Measurements from ENCODE around the gene CFL1. TPM values are rescaled to one million over a fixed set of nuclear protein-coding genes. Genes with fewer than 3 reads are reported as not detected.

CFL1 gene
- total RNA-seq, 4 donors from 2014 or later: 485 to 798 (median 586) TPM

DNA sequence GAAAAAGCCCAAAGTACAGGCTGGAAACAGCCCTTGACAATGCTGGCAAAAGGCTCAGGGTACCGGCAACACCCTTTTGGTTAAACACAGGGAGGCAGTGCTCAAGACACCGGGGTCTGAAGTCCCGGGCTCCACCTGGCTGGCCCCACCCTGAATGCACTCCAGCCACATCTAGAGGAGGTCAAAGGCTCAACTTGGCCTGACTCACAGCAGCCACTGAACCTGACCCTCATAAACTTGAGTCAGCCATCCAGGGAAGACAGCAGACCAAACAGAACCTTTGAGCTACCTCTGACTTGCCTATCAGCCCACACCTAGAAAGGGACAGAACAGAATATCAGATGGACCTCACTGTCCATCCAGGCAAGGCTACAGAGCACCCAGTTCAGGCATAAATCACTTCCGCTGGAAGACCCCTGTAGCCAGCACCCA lies 3.8 kb downstream of the CFL1 start:
- TF ChIP-seq, protein P1, sequence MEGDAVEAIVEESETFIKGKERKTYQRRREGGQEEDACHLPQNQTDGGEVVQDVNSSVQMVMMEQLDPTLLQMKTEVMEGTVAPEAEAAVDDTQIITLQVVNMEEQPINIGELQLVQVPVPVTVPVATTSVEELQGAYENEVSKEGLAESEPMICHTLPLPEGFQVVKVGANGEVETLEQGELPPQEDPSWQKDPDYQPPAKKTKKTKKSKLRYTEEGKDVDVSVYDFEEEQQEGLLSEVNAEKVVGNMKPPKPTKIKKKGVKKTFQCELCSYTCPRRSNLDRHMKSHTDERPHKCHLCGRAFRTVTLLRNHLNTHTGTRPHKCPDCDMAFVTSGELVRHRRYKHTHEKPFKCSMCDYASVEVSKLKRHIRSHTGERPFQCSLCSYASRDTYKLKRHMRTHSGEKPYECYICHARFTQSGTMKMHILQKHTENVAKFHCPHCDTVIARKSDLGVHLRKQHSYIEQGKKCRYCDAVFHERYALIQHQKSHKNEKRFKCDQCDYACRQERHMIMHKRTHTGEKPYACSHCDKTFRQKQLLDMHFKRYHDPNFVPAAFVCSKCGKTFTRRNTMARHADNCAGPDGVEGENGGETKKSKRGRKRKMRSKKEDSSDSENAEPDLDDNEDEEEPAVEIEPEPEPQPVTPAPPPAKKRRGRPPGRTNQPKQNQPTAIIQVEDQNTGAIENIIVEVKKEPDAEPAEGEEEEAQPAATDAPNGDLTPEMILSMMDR (IDR thresholded peaks at IDR 0.05): no peak
- ATAC-seq (ENCODE audit: low FRiP score) (no peak), DNase-seq (ENCODE audit: low spot score) (no peak)

DNA sequence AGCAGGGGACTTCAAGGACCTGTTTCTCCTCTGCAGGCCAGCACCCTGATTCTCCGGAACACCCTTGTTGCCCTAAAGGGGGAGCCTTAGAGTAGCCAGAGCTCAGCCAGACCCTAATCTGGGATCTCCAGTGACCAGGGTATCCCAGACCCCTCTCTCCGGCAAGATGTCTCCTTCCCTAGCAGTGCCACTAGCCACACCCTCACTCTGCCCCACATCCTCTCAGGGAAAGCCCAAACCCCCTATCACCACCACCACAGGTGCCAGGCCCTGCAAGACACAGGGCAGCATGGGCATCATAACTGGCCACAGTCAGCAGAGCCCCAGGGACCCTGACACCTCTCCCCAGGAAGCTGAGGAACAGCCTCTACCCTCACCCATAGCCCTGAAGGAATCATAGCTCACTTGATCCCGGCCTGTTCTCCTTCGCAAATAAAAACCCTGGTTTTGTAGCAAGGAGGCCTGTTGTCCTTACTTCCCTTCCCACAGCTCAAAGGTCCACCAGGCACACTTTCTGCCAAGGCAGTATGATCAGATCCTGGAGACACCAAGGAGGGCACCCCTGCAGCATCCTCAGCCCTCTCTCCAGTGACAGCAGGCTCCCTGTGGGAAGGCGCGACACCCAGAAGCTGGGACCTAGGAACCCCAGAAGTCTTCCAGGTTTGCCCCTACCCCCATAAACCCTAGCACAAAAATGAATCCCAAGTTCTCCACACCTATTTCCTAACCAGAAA lies 4.6 kb downstream of the CFL1 start:
- TF ChIP-seq, protein P1 (IDR thresholded peaks at IDR 0.05): no peak
- no peak for ATAC-seq (ENCODE audit: low FRiP score)

DNA sequence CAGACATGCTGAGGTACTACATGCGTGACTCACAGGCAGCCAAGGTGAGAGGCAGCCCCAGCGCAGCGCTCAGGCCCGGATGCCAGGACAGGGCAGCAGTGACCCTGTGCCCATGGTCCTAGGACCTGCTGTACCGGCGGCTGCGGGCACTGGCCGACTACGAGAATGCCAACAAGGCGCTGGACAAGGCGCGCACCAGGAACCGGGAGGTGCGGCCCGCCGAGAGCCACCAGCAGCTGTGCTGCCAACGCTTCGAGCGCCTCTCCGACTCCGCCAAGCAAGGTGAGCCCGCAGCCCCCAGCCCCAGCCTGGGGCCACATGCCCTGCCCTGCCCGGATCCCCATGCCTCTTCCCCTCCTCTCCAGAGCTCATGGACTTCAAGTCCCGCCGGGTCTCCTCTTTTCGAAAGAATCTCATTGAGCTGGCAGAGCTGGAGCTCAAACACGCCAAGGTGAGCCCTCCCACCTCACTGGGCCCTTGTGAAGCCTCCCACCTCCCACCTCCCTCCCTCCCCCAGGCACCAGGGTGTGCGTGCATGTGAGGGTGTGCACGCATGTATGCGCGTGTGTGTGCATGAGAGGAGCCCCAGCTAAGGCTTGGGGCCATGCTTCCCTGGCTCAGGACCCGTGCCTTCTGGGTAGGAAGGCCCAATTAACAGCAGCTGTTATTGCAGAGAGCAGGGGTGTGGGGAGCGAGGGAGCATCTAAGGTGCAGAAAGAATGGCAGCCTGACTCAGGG lies 5.3 kb downstream of the CFL1 start:
- DNase-seq (ENCODE audit: low spot score) (no peak), ATAC-seq (ENCODE audit: low FRiP score) (no peak)
- TF ChIP-seq, protein P1 (IDR thresholded peaks at IDR 0.05): no peak

More for the DNA sequence above, 4.6 kb downstream of the CFL1 start:
- no peak for DNase-seq (ENCODE audit: low spot score)

DNA sequence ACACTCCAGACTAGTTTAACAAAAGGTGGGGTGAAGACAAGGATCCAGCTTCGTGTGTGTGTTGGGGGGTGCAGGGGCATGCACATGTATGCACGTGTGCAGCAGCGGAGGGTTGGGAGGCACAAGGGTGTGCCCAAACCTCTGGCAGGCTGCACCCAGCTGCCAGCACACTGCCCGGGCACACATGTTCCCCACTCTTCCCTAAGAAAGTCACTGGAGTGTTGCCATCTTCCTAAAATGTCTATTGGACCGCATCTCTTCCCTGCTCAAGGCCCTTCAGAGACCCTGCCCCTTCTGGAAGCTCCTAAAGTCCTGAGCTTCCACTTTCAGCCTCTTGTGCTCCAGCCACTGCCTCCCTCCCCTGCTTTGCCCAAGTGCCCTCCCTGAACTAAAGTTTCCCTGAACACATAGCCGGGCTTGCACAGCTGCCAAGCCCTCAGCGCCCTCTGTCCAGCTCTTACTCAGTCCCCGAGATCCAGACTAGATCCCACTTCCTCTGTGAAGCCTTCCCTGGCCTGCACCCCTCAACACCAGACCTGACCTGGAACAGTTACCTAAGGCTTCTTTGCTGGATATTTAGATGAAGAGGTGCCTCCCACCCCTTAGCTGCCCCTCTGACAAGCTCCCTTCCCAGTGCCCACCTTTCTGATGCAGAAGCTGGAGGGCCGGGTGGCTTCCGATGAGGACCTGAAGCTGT lies 6.0 kb downstream of the CFL1 start:
- ATAC-seq (ENCODE audit: low FRiP score): no peak
- TF ChIP-seq, protein P1 (IDR thresholded peaks at IDR 0.05): no peak
- no peak for DNase-seq (ENCODE audit: low spot score)

DNA sequence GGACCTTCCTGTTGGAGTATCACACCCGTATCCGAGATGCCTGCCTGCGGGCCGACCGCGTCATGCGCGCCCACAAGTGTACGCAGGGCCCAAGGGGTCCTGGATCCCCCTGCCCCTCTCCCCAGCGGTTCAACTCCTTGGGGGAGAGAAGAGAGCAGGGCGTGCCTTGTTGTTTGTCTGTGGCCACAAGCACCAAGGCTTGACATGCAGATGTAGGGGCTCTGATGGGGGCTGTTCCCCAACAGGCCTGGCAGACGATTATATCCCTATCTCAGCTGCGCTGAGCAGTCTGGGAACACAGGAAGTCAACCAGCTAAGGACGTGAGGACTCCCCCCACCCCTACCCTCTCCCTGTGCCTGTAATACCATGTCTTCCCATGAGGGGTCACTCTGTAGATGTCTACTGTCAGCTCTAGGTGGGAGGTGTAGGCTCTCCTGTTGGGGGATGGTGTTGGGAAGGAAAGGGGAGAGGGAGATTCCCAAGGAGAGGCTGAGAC lies 6.8 kb downstream of the CFL1 start:
- TF ChIP-seq, protein P1 (IDR thresholded peaks at IDR 0.05): no peak
- ATAC-seq (ENCODE audit: low FRiP score) (no peak), DNase-seq (ENCODE audit: low spot score) (no peak)

DNA sequence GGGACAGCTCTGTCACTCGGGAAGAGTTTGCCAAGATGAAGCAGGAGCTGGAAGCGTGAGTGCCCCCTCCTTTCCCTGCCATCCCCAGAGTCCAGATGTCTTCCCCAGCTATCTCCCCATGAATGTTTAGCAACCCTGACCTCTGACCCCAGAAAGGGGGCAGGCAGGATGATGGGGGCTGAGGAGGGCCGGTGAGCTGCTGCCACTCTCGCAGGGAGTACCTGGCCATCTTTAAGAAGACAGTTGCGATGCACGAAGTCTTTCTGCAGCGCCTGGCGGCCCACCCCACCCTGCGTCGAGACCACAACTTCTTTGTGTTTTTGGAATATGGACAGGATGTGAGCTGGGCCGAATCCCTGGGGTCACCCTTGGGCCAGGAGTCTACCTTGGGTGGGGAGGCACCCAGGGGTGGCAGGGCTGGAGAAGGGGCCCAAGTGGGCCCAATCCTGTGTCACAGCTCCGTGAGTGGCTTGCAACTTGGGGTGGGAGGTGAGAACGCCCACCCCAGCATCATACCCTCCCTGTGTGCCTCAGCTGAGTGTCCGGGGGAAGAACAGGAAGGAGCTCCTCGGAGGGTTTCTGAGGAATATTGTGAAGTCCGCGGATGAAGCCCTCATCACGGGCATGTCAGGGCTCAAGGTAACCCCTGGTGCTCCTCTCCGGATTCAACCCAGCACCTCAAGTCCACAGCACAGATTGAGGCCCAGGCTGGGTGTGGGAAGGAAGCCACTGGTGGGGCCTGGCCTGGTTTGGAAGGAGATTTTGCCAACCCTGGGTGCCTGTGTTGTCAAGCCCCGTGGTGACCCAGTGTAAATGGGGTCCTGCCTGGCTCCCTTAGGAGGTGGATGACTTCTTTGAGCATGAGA lies 7.5 kb downstream of the CFL1 start:
- DNase-seq (ENCODE audit: low spot score) (no peak), ATAC-seq (ENCODE audit: low FRiP score) (no peak)
- TF ChIP-seq, protein P1 (IDR thresholded peaks at IDR 0.05): no peak

All from omental fat pad (tissue), 4 donors.